OCI-LY7 (cell line): Measurements from ENCODE around the gene C3orf33. TPM values are rescaled to one million over a fixed set of nuclear protein-coding genes. Genes with fewer than 3 reads are reported as not detected.

Experiments
- BruUV-seq: library from RNA; stranded (reverse); fragments of 400-500 nt; replicated peaks from 2 replicates; lab custom pipeline; 2021; lab: Mats Ljungman, UMichigan
- CTCF ChIA-PET: fragments of 300-600 bp; sonication (Branson Sonifier 250); formaldehyde crosslinking; loops from one replicate; lab custom pipeline; 2022; ENCODE audit warnings: antibody characterized with exemption; ENCODE audit not compliant: unreplicated experiment; lab: Charles Lee
- POLR2A ChIA-PET: fragments of 300-600 bp; sonication (Branson Sonifier 250); formaldehyde crosslinking; loops from one replicate; lab custom pipeline; 2022; ENCODE audit warnings: antibody characterized with exemption; lab: Charles Lee
- DNase-seq: peaks from one replicate; pipeline ENCODE4 v3.0.0-alpha.2; 2015; ENCODE audit warnings: low spot score
- H2AFZ ChIP-seq: fragments of 200-600 bp; sonication (generic), shearing (Covaris generic); 2 replicates; pipeline ENCODE4 v1.6.1; 2014; ENCODE audit warnings: mild to moderate bottlenecking, antibody characterized with exemption, low read length, moderate library complexity
- H3K27ac ChIP-seq: fragments of 200-600 bp; sonication (generic); 2 replicates; pipeline ENCODE4 v1.5.1; 2014; ENCODE audit warnings: mixed run types, low read depth, mild to moderate bottlenecking, moderate library complexity, low read length, inconsistent platforms; ENCODE audit not compliant: poor library complexity, severe bottlenecking
- H3K36me3 ChIP-seq: fragments of 200-600 bp; sonication (generic); 2 replicates; pipeline ENCODE4 v1.6.1; 2014; ENCODE audit warnings: mild to moderate bottlenecking, antibody characterized with exemption, low read length, moderate library complexity, mixed read lengths; ENCODE audit not compliant: insufficient read depth
- H3K4me1 ChIP-seq: fragments of 200-600 bp; sonication (generic); 2 replicates; pipeline ENCODE4 v1.5.1; 2014; ENCODE audit warnings: mild to moderate bottlenecking, low read length; ENCODE audit not compliant: insufficient read depth, poor library complexity, severe bottlenecking
- H3K4me2 ChIP-seq: fragments of 200-600 bp; sonication (generic); 2 replicates; pipeline ENCODE4 v1.6.1; 2014; ENCODE audit warnings: mild to moderate bottlenecking, low read length
- H3K4me3 ChIP-seq: fragments of 200-600 bp; sonication (generic); 2 replicates; pipeline ENCODE4 v1.5.1; 2014; ENCODE audit warnings: mild to moderate bottlenecking, low read depth, low read length; ENCODE audit not compliant: poor library complexity, severe bottlenecking
- H3K79me2 ChIP-seq: fragments of 200-600 bp; sonication (generic); 2 replicates; pipeline ENCODE4 v1.6.1; 2016; ENCODE audit warnings: low read depth, mild to moderate bottlenecking, low read length, moderate library complexity, mixed read lengths; ENCODE audit not compliant: insufficient read depth
- H3K9me2 ChIP-seq: fragments of 200-600 bp; sonication (generic); 2 replicates; pipeline ENCODE4 v1.6.1; 2016; ENCODE audit warnings: mild to moderate bottlenecking, low read length, mixed read lengths; ENCODE audit not compliant: insufficient read depth
- H3K9me3 ChIP-seq: fragments of 200-600 bp; sonication (generic); 2 replicates; pipeline ENCODE4 v1.6.1; 2014; ENCODE audit warnings: mild to moderate bottlenecking, mixed run types, low read length, mixed read lengths
- H4K20me1 ChIP-seq: fragments of 200-600 bp; sonication (generic); 2 replicates; pipeline ENCODE4 v1.6.1; 2014; ENCODE audit warnings: mild to moderate bottlenecking, antibody characterized with exemption, low read length, moderate library complexity, mixed read lengths; ENCODE audit not compliant: insufficient read depth
- EZH2phosphoT487 ChIP-seq: fragments of 200-600 bp; sonication (generic); IDR thresholded peaks from 2 replicates; pipeline ENCODE4 v1.6.1; 2018; ENCODE audit warnings: low read depth, borderline replicate concordance, mild to moderate bottlenecking, mixed run types, antibody characterized with exemption, low read length, moderate library complexity, mixed read lengths
- intact Hi-C: fragments of 100-400 bp; cut with micrococcal nuclease; formaldehyde crosslinking; loops from one replicate; pipeline ENCODE4 v1.10.0; 2022; ENCODE audit not compliant: unreplicated experiment
- total RNA-seq, 2 experiments: library from RNA; depleted of rRNA in 1 of 2; stranded (reverse); fragments of >200 nt in 1 of 2; shearing (Covaris generic) in 1 of 2; gene quantifications; 2 replicates each; pipeline ENCODE4 v1.2.3, GENCODE V29; 2014 to 2022
- TF ChIP-seq, protein P1 (sequence below): fragments of 200-600 bp; sonication (generic); conservative IDR thresholded peaks from 2 replicates; pipeline ENCODE4 v1.5.1; 2014; ENCODE audit warnings: mild to moderate bottlenecking, antibody characterized with exemption, low read length, moderate library complexity, mixed read lengths

C3orf33 gene
- total RNA-seq, 2 experiments from 2014 or later = 0.38 to 0.40 TPM

DNA sequence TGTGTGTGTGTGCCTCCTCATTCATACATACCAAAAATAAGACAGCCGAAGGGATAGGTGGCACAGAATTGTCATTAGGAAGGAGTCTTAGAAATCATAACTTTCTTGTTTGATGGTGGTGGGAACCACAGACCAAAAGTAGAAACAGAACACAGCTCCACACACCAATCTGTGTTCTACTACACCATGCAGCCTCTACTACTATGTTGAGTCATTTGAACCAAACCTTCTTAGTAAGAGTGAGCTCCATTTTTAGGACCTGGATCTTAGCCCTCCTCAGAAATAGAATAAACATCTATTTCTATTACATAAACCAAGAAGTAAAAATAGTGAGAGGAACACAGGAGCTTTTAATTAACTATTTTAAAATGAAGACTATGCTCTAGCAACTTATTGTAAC is 33.3 kb downstream of the C3orf33 start:
- no peaks in the 10 kb centered on the region for H4K20me1 ChIP-seq
- H3K9me3 ChIP-seq = no peaks in the 10 kb centered on the region
- BruUV-seq = no TSS peak
- TF ChIP-seq EZH2phosphoT487 = no peak
- TF ChIP-seq, protein P1, sequence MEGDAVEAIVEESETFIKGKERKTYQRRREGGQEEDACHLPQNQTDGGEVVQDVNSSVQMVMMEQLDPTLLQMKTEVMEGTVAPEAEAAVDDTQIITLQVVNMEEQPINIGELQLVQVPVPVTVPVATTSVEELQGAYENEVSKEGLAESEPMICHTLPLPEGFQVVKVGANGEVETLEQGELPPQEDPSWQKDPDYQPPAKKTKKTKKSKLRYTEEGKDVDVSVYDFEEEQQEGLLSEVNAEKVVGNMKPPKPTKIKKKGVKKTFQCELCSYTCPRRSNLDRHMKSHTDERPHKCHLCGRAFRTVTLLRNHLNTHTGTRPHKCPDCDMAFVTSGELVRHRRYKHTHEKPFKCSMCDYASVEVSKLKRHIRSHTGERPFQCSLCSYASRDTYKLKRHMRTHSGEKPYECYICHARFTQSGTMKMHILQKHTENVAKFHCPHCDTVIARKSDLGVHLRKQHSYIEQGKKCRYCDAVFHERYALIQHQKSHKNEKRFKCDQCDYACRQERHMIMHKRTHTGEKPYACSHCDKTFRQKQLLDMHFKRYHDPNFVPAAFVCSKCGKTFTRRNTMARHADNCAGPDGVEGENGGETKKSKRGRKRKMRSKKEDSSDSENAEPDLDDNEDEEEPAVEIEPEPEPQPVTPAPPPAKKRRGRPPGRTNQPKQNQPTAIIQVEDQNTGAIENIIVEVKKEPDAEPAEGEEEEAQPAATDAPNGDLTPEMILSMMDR = no peak
- H3K4me1 ChIP-seq = no peaks in the 10 kb centered on the region
- H3K36me3 ChIP-seq = no peaks in the 10 kb centered on the region
- no peaks in the 10 kb centered on the region for H3K79me2 ChIP-seq
- H3K4me3 ChIP-seq = no peak overlapping the region
- H2AFZ ChIP-seq = no peak overlapping the region
- no peaks in the 10 kb centered on the region for H3K9me2 ChIP-seq
- no peak overlapping the region for H3K4me2 ChIP-seq
- no peak for DNase-seq
- POLR2A ChIA-PET = interaction anchor here (0.6 to 1.1 kb wide), 3 partner anchors 188 to 267 kb away, joined by 3 to 4 read pairs (median 4); no protein-coding TSS in a partner anchor
- CTCF ChIA-PET = no interaction called here
- no peak overlapping the region for H3K27ac ChIP-seq
- intact Hi-C loops = no loop called here

DNA sequence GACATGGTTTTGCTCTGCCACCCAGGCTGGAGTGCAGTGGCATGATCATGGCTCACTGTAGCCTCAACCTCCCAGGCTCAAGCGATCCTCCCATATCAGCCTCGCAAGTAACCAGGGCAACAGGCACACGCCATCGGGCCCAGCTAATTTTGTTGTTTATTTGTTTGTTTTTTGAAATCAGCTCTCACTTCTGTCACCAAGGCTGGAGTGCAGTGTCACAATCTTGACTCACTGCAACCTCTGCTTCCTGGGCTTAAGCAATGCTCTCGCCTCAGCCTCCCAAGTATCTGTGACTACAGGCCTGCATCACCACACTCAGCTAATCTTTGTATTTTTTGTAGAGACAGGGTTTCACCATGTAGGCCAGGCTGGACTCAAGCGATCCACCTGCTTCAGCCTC is 35.0 kb downstream of the C3orf33 start:
- H3K79me2 ChIP-seq = no peaks in the 10 kb centered on the region
- intact Hi-C loops = no loop called here
- ChIA-PET CTCF (no interaction called here), POLR2A (no interaction called here)
- no TSS peak for BruUV-seq
- no peak overlapping the region for H3K4me2 ChIP-seq
- H3K9me3 ChIP-seq = no peaks in the 10 kb centered on the region
- no peak overlapping the region for H3K27ac ChIP-seq
- H3K9me2 ChIP-seq = no peaks in the 10 kb centered on the region
- no peak for DNase-seq
- TF ChIP-seq, protein P1 = no peak
- TF ChIP-seq EZH2phosphoT487 = no peak
- H2AFZ ChIP-seq = no peak overlapping the region
- no peaks in the 10 kb centered on the region for H4K20me1 ChIP-seq
- no peaks in the 10 kb centered on the region for H3K4me1 ChIP-seq
- H3K4me3 ChIP-seq = no peak overlapping the region
- no peaks in the 10 kb centered on the region for H3K36me3 ChIP-seq

DNA sequence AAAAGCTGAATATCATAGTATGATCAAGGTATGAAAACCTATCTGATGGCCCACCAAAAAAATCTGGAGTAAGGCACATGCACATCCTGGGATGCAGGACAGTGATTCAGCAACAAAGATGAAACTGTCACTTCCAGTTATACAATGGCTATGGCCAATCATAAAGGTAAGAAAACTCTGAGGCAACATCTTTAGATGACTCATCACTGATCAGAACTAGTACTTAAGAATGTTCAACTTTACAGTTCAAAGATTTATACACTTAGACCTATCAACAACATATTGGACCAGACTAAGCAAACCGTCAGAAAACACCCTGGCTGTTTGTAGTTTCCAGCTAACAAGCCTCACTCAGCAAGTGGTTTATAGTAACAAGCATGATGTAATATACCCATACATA is 39.9 kb downstream of the C3orf33 start:
- Histone ChIP-seq H3K4me2 (no peak overlapping the region), H3K4me3 (no peak overlapping the region), H3K9me2 (no peaks in the 10 kb centered on the region), H2AFZ (no peak overlapping the region), H3K27ac (no peak overlapping the region), H3K4me1 (no peaks in the 10 kb centered on the region), H3K36me3 (no peaks in the 10 kb centered on the region), H4K20me1 (no peaks in the 10 kb centered on the region), H3K79me2 (no peaks in the 10 kb centered on the region), H3K9me3 (no peaks in the 10 kb centered on the region)
- no peak for DNase-seq
- intact Hi-C loops = no loop called here
- TF ChIP-seq, protein P1 = no peak
- no peak for TF ChIP-seq EZH2phosphoT487
- ChIA-PET CTCF (no interaction called here), POLR2A (interaction anchor here (0.6 kb wide), 1 partner anchor 420 kb away, joined by 5 read pairs; no protein-coding TSS in a partner anchor)
- BruUV-seq = no TSS peak
